Keratinocyte (primary cell): ENCODE data around the gene TMEM243. TPM values are rescaled to one million over a fixed set of nuclear protein-coding genes. Genes with fewer than 3 reads are reported as not detected.

Source experiments
- DNase-seq: peaks from one replicate; pipeline ENCODE4 v3.0.0-alpha.2; 2011; ENCODE audit warnings: low read depth, missing footprints, low spot score
- FAIRE-seq: peaks from 2 replicates; lab custom pipeline; 2011; peaks lifted over from hg19 to GRCh38; lab: Jason Lieb, UNC
- H2AFZ ChIP-seq: 2 replicates; pipeline ENCODE4 v1.6.0; 2012; ENCODE audit warnings: low read length, control low read depth, inconsistent platforms; ENCODE audit not compliant: control insufficient read depth
- H3K27ac ChIP-seq: 2 replicates; pipeline ENCODE4 v1.5.1; 2011; ENCODE audit warnings: low read length; ENCODE audit not compliant: control insufficient read depth, insufficient read depth
- H3K27me3 ChIP-seq: 3 replicates; pipeline ENCODE4 v1.6.0; 2011; ENCODE audit warnings: low read length; ENCODE audit not compliant: control insufficient read depth, insufficient read depth; ENCODE audit errors: extremely low read depth
- H3K36me3 ChIP-seq, 2 experiments: 2 replicates in 1 of 2; 3 replicates in 1 of 2; pipeline ENCODE4 v1.5.1; 2011; ENCODE audit warnings: low read length in 2 of 2, mild to moderate bottlenecking in 1 of 2; ENCODE audit not compliant: control insufficient read depth in 2 of 2, insufficient read depth in 2 of 2; ENCODE audit errors: extremely low read depth in 1 of 2
- H3K4me1 ChIP-seq: 3 replicates; pipeline ENCODE4 v1.5.1; 2011; ENCODE audit warnings: low read length; ENCODE audit not compliant: control insufficient read depth, insufficient read depth; ENCODE audit errors: extremely low read depth
- H3K4me2 ChIP-seq: 3 replicates; pipeline ENCODE4 v1.6.0; 2011; ENCODE audit warnings: low read depth, low read length; ENCODE audit not compliant: control insufficient read depth, insufficient read depth; ENCODE audit errors: extremely low read depth
- H3K4me3 ChIP-seq, 3 experiments: fragments of 200-600 bp in 1 of 3; sonication (generic) in 1 of 3; 2 replicates in 2 of 3; 3 replicates in 1 of 3; pipeline ENCODE4 v1.5.1; 2011 to 2016; ENCODE audit warnings: low read length in 3 of 3, mild to moderate bottlenecking in 3 of 3, control low read depth in 2 of 3, inconsistent platforms in 1 of 3, low read depth in 1 of 3, mixed read lengths in 1 of 3, mixed run types in 1 of 3, moderate library complexity in 1 of 3; ENCODE audit not compliant: control insufficient read depth in 2 of 3, insufficient read depth in 2 of 3; ENCODE audit errors: extremely low read depth in 1 of 3
- H3K79me2 ChIP-seq: 2 replicates; pipeline ENCODE4 v1.6.0; 2012; ENCODE audit warnings: low read length; ENCODE audit not compliant: control insufficient read depth, insufficient read depth
- H3K9ac ChIP-seq: 3 replicates; pipeline ENCODE4 v1.6.0; 2011; ENCODE audit warnings: low read length; ENCODE audit not compliant: control insufficient read depth, insufficient read depth; ENCODE audit errors: extremely low read depth
- H3K9me1 ChIP-seq: 3 replicates; pipeline ENCODE4 v1.6.0; 2011; ENCODE audit warnings: low read length; ENCODE audit not compliant: control insufficient read depth, insufficient read depth; ENCODE audit errors: extremely low read depth
- H3K9me3 ChIP-seq: 2 replicates; pipeline ENCODE4 v1.5.1; 2012; ENCODE audit warnings: low read depth, low read length; ENCODE audit not compliant: control insufficient read depth
- H4K20me1 ChIP-seq: 3 replicates; pipeline ENCODE4 v1.6.0; 2011; ENCODE audit warnings: low read length; ENCODE audit not compliant: control insufficient read depth, insufficient read depth; ENCODE audit errors: extremely low read depth
- CTCF ChIP-seq, 3 experiments: IDR thresholded peaks in 1 of 3; conservative IDR thresholded peaks in 1 of 3; optimal IDR thresholded peaks in 1 of 3; 2 replicates in 2 of 3; 3 replicates in 1 of 3; pipeline versions ENCODE3 to v1.5.1; 2011; ENCODE audit warnings: low read length in 3 of 3, mild to moderate bottlenecking in 3 of 3, moderate library complexity in 2 of 3, control low read depth in 1 of 3, inconsistent platforms in 1 of 3; ENCODE audit not compliant: insufficient read depth in 2 of 3; ENCODE audit errors: extremely low read depth in 1 of 3
- EZH2 ChIP-seq: IDR thresholded peaks from one replicate; pipeline ENCODE4 v1.6.1; 2012; ENCODE audit warnings: inconsistent platforms, mild to moderate bottlenecking, low read length, moderate library complexity
- dilution Hi-C: fragments of 300-500 bp; cut with MboI; formaldehyde crosslinking; loops from one replicate; pipeline ENCODE4 v1.7.0; 2020; ENCODE audit warnings: low sequenced_read_pairs; ENCODE audit not compliant: extremely low pct_ligation_motif_present
- polyA plus RNA-seq, 5 experiments: library from polyadenylated mRNA; depleted of rRNA in 3 of 5; stranded (reverse) in 3 of 5; stranded (forward) in 1 of 5; unstranded in 1 of 5; fragments of >200 nt; gene quantifications; 1 replicate in 1 of 5; 2 replicates in 3 of 5; 3 replicates in 1 of 5; pipeline versions ENCODE4 v1.2.1 to v1.2.3, GENCODE V29; 2011 to 2012; ENCODE audit warnings: missing spikeins in 2 of 5, low read depth in 1 of 5, low replicate concordance in 1 of 5

Gene TMEM243
- polyA plus RNA-seq, 1 donor (not counting 4 experiments of a cell fraction or from before 2014, with no cell fraction given): 30.6 TPM

- no peaks in the 10 kb centered on the region for H4K20me1 ChIP-seq
- H3K4me2 ChIP-seq: peak overlapping the region; percentile 94
- peak overlapping the region; percentile 88 for H3K9ac ChIP-seq
- dilution Hi-C loops: no loop called here
- H3K9me1 ChIP-seq: no peaks in the 10 kb centered on the region
- H3K4me3 ChIP-seq: peak overlapping the region; percentile 87 to 92 (median 91)
- H3K4me1 ChIP-seq: peaks cover 14% of the 10 kb centered on the region
- H3K79me2 ChIP-seq: peaks cover 30% of the 10 kb centered on the region
- H3K27ac ChIP-seq: peak overlapping the region; percentile 73
- FAIRE-seq (no peak), DNase-seq (no peak)
- TF ChIP-seq EZH2: no peak
- peak in 2 of 3 experiments; percentile 12 to 14 for TF ChIP-seq CTCF (optimal IDR thresholded peaks at IDR 0.05 in 1 of 3, IDR thresholded peaks at IDR 0.05 in 1 of 3, conservative IDR thresholded peaks at IDR 0.05 in 1 of 3; ENCODE audit: extremely low read depth in 1 of 3, insufficient read depth in 2 of 3, low read length in 3 of 3)
- peaks cover 2 to 4% of the 10 kb centered on the region in 2 experiments for H3K36me3 ChIP-seq
- no peaks in the 10 kb centered on the region for H3K27me3 ChIP-seq
- no peaks in the 10 kb centered on the region for H3K9me3 ChIP-seq
- peak overlapping the region; percentile 95 for H2AFZ ChIP-seq
Measured at GRCh38 chr7:87218796-87219544, 562 bp downstream of the TMEM243 start.

GRCh38 chr7:87217983-87218653 is 1.4 kb downstream of the TMEM243 start:
- Histone ChIP-seq H3K9ac (no peak overlapping the region), H2AFZ (no peak overlapping the region), H3K27ac (no peak overlapping the region), H4K20me1 (no peaks in the 10 kb centered on the region), H3K9me3 (no peaks in the 10 kb centered on the region), H3K4me1 (peaks cover 9% of the 10 kb centered on the region), H3K9me1 (no peaks in the 10 kb centered on the region), H3K36me3 (peaks cover 2 to 4% of the 10 kb centered on the region in 2 experiments), H3K4me3 (peak overlapping the region; percentile 87 to 92 (median 91)), H3K4me2 (peak overlapping the region; percentile 94), H3K79me2 (peaks cover 32% of the 10 kb centered on the region), H3K27me3 (no peaks in the 10 kb centered on the region)
- TF ChIP-seq CTCF (optimal IDR thresholded peaks at IDR 0.05 in 1 of 3, IDR thresholded peaks at IDR 0.05 in 1 of 3, conservative IDR thresholded peaks at IDR 0.05 in 1 of 3; ENCODE audit: extremely low read depth in 1 of 3, insufficient read depth in 2 of 3, low read length in 3 of 3) (no peak), EZH2 (no peak)
- DNase-seq (no peak), FAIRE-seq (no peak)
- dilution Hi-C loops: no loop called here
